ENCODE results near the gene TRPC4.

GRCh38 chr13:37772644-37773043, 96.9 kb downstream of the TRPC4 start:
- TF ChIP-seq CTCF (IDR thresholded peaks at IDR 0.05) (no peak), POLR2A (IDR thresholded peaks at IDR 0.05) (no peak)
